ENCODE data around the gene VGLL2. TPM values are rescaled to one million over a fixed set of nuclear protein-coding genes. Genes with fewer than 3 reads are reported as not detected.

Gene VGLL2
- total RNA-seq, 1 experiment from 2014 or later: not detected

DNA sequence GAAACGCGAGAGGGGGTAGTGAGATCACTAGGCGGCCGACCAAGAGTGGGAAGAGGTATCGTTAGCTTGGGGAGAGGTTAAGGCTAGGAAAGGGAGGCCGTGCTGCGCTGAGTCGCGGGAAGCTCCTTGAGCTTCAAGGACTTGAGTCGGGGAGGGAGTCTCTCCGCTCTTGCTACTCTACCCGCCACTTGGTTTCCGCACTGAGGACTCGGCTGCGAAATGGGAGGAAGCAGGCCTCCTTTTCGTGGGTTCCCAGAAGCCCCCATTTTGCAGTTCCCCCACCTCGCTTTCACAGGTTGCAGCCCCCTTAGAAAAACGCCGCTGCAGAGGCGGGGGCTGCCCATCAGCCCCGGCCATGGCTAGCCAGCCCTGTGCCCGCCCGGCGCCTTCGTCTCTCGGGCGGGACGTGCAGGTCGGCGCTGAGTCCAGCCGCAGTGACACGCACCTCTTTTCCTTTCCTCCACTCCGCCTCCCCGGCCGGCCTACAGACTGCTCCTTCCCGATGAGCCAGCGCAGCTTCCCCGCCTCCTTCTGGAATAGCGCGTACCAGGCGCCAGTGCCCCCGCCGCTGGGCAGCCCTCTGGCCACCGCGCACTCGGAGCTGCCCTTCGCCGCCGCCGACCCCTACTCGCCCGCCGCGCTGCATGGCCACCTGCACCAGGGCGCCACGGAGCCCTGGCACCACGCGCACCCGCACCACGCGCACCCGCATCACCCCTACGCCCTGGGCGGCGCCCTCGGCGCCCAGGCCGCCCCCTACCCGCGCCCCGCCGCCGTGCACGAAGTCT is 4.9 kb downstream of the VGLL2 start:
- Histone ChIP-seq H3K27me3 (replicated peaks; ENCODE audit: control insufficient read depth, insufficient read depth, low read length) (no peaks in the 10 kb centered on the region; the same call in 1 of the 2 replicates), H3K4me3 (ENCODE audit: low read depth, low read length) (no peak overlapping the region), H3K9me3 (no peaks in the 10 kb centered on the region), H3K4me1 (no peaks in the 10 kb centered on the region), H3K36me3 (ENCODE audit: control insufficient read depth, insufficient read depth, low read length) (no peaks in the 10 kb centered on the region)
- CTCF ChIA-PET: no interaction called here
- no peak overlapping the region for H3K4me3 Mint-ChIP-seq (ENCODE audit: unreplicated experiment)
- intact Hi-C loops (cut with micrococcal nuclease; ENCODE audit: unreplicated experiment): no loop called here
- H3K27ac Mint-ChIP-seq (ENCODE audit: unreplicated experiment): no peak overlapping the region
- DNase-seq: no peak
- BruUV-seq (replicated peaks): no TSS peak
- POLR2A ChIA-PET: no interaction called here
- TF ChIP-seq, protein P1, sequence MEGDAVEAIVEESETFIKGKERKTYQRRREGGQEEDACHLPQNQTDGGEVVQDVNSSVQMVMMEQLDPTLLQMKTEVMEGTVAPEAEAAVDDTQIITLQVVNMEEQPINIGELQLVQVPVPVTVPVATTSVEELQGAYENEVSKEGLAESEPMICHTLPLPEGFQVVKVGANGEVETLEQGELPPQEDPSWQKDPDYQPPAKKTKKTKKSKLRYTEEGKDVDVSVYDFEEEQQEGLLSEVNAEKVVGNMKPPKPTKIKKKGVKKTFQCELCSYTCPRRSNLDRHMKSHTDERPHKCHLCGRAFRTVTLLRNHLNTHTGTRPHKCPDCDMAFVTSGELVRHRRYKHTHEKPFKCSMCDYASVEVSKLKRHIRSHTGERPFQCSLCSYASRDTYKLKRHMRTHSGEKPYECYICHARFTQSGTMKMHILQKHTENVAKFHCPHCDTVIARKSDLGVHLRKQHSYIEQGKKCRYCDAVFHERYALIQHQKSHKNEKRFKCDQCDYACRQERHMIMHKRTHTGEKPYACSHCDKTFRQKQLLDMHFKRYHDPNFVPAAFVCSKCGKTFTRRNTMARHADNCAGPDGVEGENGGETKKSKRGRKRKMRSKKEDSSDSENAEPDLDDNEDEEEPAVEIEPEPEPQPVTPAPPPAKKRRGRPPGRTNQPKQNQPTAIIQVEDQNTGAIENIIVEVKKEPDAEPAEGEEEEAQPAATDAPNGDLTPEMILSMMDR (IDR thresholded peaks at IDR 0.05; ENCODE audit: insufficient read depth in 1 of 2, low read depth in 1 of 2, low read length in 1 of 2, severe bottlenecking in 1 of 2, unreplicated experiment in 1 of 2): no peak
- H3K27me3 Mint-ChIP-seq (ENCODE audit: insufficient read depth, unreplicated experiment): peaks cover 37% of the 10 kb centered on the region
- H3K36me3 Mint-ChIP-seq (ENCODE audit: insufficient read depth, unreplicated experiment): no peaks in the 10 kb centered on the region
- H3K4me1 Mint-ChIP-seq (ENCODE audit: low read depth, unreplicated experiment): peaks cover 2% of the 10 kb centered on the region
- H3K9me3 Mint-ChIP-seq (ENCODE audit: unreplicated experiment): no peaks in the 10 kb centered on the region

DNA sequence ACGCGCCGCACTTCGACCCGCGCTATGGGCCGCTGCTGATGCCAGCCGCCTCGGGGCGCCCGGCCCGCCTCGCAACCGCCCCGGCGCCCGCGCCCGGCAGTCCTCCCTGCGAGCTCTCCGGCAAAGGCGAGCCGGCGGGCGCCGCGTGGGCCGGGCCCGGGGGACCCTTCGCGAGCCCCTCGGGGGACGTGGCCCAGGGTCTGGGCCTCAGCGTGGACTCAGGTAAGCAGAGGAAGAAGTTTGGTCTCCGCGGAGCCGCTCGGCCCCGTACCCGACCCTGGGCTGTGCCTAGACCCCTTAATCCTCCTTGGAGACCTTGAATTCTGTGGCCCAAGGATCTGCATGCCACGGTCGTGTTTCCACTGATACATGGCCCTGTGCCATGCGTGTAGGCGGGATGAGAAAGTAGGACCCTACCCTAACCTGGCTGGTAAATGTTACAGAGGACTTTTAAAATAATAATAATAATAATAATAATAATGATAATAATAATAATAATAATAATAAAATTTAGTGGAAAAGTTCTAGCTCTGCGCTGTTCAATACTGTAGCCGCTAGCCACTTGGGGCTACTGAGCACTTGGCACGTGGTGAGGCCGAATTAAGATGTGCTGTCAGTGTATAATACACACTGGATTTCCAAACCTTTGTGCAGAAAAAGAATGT is 5.6 kb downstream of the VGLL2 start:
- TF ChIP-seq, protein P1 (IDR thresholded peaks at IDR 0.05; ENCODE audit: insufficient read depth in 1 of 2, low read depth in 1 of 2, low read length in 1 of 2, severe bottlenecking in 1 of 2, unreplicated experiment in 1 of 2): no peak
- Mint-ChIP-seq H3K4me3 (ENCODE audit: unreplicated experiment) (no peak overlapping the region), H3K9me3 (ENCODE audit: unreplicated experiment) (no peaks in the 10 kb centered on the region), H3K4me1 (ENCODE audit: low read depth, unreplicated experiment) (no peaks in the 10 kb centered on the region), H3K27me3 (ENCODE audit: insufficient read depth, unreplicated experiment) (peaks cover 38% of the 10 kb centered on the region), H3K36me3 (ENCODE audit: insufficient read depth, unreplicated experiment) (no peaks in the 10 kb centered on the region), H3K27ac (ENCODE audit: unreplicated experiment) (no peak overlapping the region)
- H3K27me3 ChIP-seq (replicated peaks; ENCODE audit: control insufficient read depth, insufficient read depth, low read length): no peaks in the 10 kb centered on the region; the same call in 1 of the 2 replicates
- BruUV-seq (replicated peaks): no TSS peak
- no peak overlapping the region for H3K4me3 ChIP-seq (ENCODE audit: low read depth, low read length)
- POLR2A ChIA-PET: no interaction called here
- no peaks in the 10 kb centered on the region for H3K9me3 ChIP-seq
- intact Hi-C loops (cut with micrococcal nuclease; ENCODE audit: unreplicated experiment): no loop called here
- no peaks in the 10 kb centered on the region for H3K36me3 ChIP-seq (ENCODE audit: control insufficient read depth, insufficient read depth, low read length)
- H3K4me1 ChIP-seq: no peaks in the 10 kb centered on the region
- CTCF ChIA-PET: no interaction called here
- no peak for DNase-seq

DNA sequence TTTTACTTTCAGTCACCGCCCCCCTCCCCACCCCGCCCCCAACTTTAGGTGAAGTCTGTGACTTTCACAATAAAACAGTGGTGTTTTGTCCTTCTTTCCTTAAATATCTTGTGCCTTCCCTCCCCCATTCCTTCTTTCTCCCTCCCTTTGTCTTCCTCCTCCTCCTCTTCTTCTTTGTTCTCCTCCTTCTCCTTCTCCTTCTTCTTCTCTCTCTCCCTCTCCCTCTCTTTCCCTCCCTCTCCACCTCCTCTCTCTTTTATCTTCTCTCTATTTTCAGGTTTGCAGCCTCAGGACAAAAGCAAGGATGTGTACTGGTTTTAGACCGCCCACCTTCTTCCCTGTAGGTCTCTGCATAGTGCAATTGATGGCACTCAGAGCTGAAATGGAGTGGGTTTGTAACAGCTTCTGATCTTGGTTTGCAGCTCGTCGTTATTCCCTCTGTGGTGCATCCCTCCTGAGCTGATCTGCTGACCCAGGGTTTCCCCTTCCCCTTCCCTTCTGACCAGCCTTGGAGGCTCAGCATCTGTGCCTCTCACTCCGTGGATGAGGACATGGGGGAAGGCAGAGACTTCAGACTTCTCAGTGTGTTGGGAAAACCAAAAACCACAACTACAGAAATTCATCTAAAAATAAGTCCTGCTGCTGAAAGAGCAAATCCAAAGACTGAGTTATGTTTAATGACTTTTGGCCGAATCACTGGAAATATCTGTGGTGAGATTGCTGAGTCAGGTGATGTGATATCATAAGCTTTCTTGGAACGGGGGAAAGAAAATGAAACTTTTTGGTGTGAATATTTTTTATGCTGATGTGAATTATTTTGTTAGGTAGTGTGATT is 6.9 kb downstream of the VGLL2 start:
- no TSS peak for BruUV-seq (replicated peaks)
- H3K4me3 Mint-ChIP-seq (ENCODE audit: unreplicated experiment): no peak overlapping the region

More for the DNA sequence above, 6.9 kb downstream of the VGLL2 start:
- Mint-ChIP-seq H3K27me3 (ENCODE audit: insufficient read depth, unreplicated experiment) (peaks cover 35% of the 10 kb centered on the region), H3K9me3 (ENCODE audit: unreplicated experiment) (no peaks in the 10 kb centered on the region), H3K4me1 (ENCODE audit: low read depth, unreplicated experiment) (no peaks in the 10 kb centered on the region), H3K27ac (ENCODE audit: unreplicated experiment) (no peak overlapping the region), H3K36me3 (ENCODE audit: insufficient read depth, unreplicated experiment) (no peaks in the 10 kb centered on the region)
- intact Hi-C loops (cut with micrococcal nuclease; ENCODE audit: unreplicated experiment): no loop called here
- no peak for DNase-seq
- Histone ChIP-seq H3K4me3 (ENCODE audit: low read depth, low read length) (no peak overlapping the region), H3K4me1 (no peaks in the 10 kb centered on the region), H3K27me3 (replicated peaks; ENCODE audit: control insufficient read depth, insufficient read depth, low read length) (no peaks in the 10 kb centered on the region), H3K9me3 (no peaks in the 10 kb centered on the region), H3K36me3 (ENCODE audit: control insufficient read depth, insufficient read depth, low read length) (no peaks in the 10 kb centered on the region)
- ChIA-PET POLR2A (no interaction called here), CTCF (interaction anchor here (0.6 kb wide), 1 partner anchor 178 kb away, joined by 4 read pairs; no protein-coding TSS in a partner anchor)
- TF ChIP-seq, protein P1 (IDR thresholded peaks at IDR 0.05; ENCODE audit: insufficient read depth in 1 of 2, low read depth in 1 of 2, low read length in 1 of 2, severe bottlenecking in 1 of 2, unreplicated experiment in 1 of 2): no peak

Measured in Caco-2 (cell line).